ENCODE data around the gene ASIC3.

GRCh38 chr7:151028948-151029501 is 19.3 kb upstream of the ASIC3 start:
- no peak for TF ChIP-seq CTCF (IDR thresholded peaks at IDR 0.05)
- no peak for TF ChIP-seq POLR2A (IDR thresholded peaks at IDR 0.05)

All from right lobe of liver (tissue), 4 donors.